ENCODE results near the gene HP. TPM values are rescaled to one million over a fixed set of nuclear protein-coding genes. Genes with fewer than 3 reads are reported as not detected.

The HP gene
- total and polyA plus RNA-seq, 2 of the 13 experiments (the other 11 are each of a cell fraction or from before 2014, with no cell fraction given) = 387 to 524 TPM

GRCh38 chr16:72051818-72052217, 2.5 kb upstream of the HP start (continued):
- no peak for TF ChIP-seq MXI1 (IDR thresholded peaks at IDR 0.05; ENCODE audit: borderline replicate concordance, low read depth, low read length)
- peak; percentile 80 for TF ChIP-seq CEBPG (CRISPR knock-in tag; IDR thresholded peaks at IDR 0.05)
- TF ChIP-seq KAT7 (CRISPR knock-in tag; IDR thresholded peaks at IDR 0.05; ENCODE audit: borderline replicate concordance) = no peak
- no peak for TF ChIP-seq GMEB1 (CRISPR knock-in tag; IDR thresholded peaks at IDR 0.05; ENCODE audit: borderline replicate concordance)
- TF ChIP-seq ZNF672 (CRISPR knock-in tag; IDR thresholded peaks at IDR 0.05) = no peak
- no peak for TF ChIP-seq NKX3-1 (CRISPR knock-in tag; IDR thresholded peaks at IDR 0.05)
- TF ChIP-seq TBL1XR1 (IDR thresholded peaks at IDR 0.05; ENCODE audit: borderline replicate concordance, low read length, partially characterized antibody) = no peak
- TF ChIP-seq MLXIP (CRISPR knock-in tag; IDR thresholded peaks at IDR 0.05; ENCODE audit: borderline replicate concordance) = no peak
- no peak for TF ChIP-seq ZNF616 (CRISPR knock-in tag; IDR thresholded peaks at IDR 0.05; ENCODE audit: low read depth)
- no peak for TF ChIP-seq ZFYVE20 (CRISPR knock-in tag; IDR thresholded peaks at IDR 0.05; ENCODE audit: borderline replicate concordance, low read depth)
- no peak for TF ChIP-seq SOX5 (CRISPR knock-in tag; IDR thresholded peaks at IDR 0.05; ENCODE audit: borderline replicate concordance)
- no peak for TF ChIP-seq E2F5 (CRISPR knock-in tag; conservative IDR thresholded peaks at IDR 0.05)
- TF ChIP-seq GATAD1 (CRISPR knock-in tag; IDR thresholded peaks at IDR 0.05) = no peak
- no peak for TF ChIP-seq ZFP41 (CRISPR knock-in tag; IDR thresholded peaks at IDR 0.05; ENCODE audit: borderline replicate concordance)
- no peak for TF ChIP-seq TCF12 (IDR thresholded peaks at IDR 0.05)
- no peak for TF ChIP-seq TCF12 (CRISPR knock-in tag; IDR thresholded peaks at IDR 0.05)
- no peak for TF ChIP-seq HOMEZ (CRISPR knock-in tag; IDR thresholded peaks at IDR 0.05; ENCODE audit: low read depth)
- no peak for TF ChIP-seq ZBTB43 (CRISPR knock-in tag; conservative IDR thresholded peaks at IDR 0.05)
- no peak for TF ChIP-seq SMAD9 (CRISPR knock-in tag; IDR thresholded peaks at IDR 0.05)
- no peak for TF ChIP-seq TAF1 (CRISPR knock-in tag; IDR thresholded peaks at IDR 0.05)
- no peak for TF ChIP-seq MXD1 (CRISPR knock-in tag; IDR thresholded peaks at IDR 0.05)
- peak in 1 of 2 experiments; percentile 56; a peak in 2 of 4 replicates for TF ChIP-seq ATF4 (CRISPR knock-in tag; IDR thresholded peaks at IDR 0.05)

Measured in HepG2 (cell line).